ENCODE measurements around the gene PRG3. TPM values are rescaled to one million over a fixed set of nuclear protein-coding genes. Genes with fewer than 3 reads are reported as not detected.

Gene PRG3
- total and polyA plus RNA-seq, 4 experiments from 2014 or later, result not detected

GRCh38 chr11:57335343-57336110 lies 45.4 kb downstream of the PRG3 start, which contains the start of gene SSRP1:
Gene SSRP1 (minus strand): TSS chr11:57335892. CDS start chr11:57335121, 771 bp downstream.
- no peaks in the 10 kb centered on the region for H3K9me3 ChIP-seq (ENCODE audit: control insufficient read depth in 1 of 2, low read length in 2 of 2)
- H3K27ac ChIP-seq (ENCODE audit: low read depth, low read length), result peak within 1 kb of the TSS; percentile 85
- Mint-ChIP-seq H3K27me3 (no peaks in the 10 kb centered on the region), H3K4me3 (peak within 1 kb of the TSS; percentile 86 to 98 (median 94)), H3K4me1 (peaks cover 23 to 29% (median 25%) of the 10 kb centered on the region in 4 donors), H3K9me3 (peaks cover 0 to 2% (median 0%) of the 10 kb centered on the region in 8 donors), H3K27ac (peak within 1 kb of the TSS; percentile 96 to 99 (median 98)), H3K36me3 (peaks cover 27 to 47% of the 10 kb centered on the region in 2 donors)
- H3K36me3 ChIP-seq (ENCODE audit: insufficient read depth, low read length), result peaks cover 32% of the 10 kb centered on the region
- intact Hi-C loops (cut with micrococcal nuclease), result loop anchor here (1.0 to 2.0 kb wide), 5 partner anchors 10 to 1243 kb away; partner anchors contain the start of genes MED19, SELENOH, TIMM10 and TMX2
- ChIA-PET CTCF (ENCODE audit: partially characterized antibody) (interaction anchor here (0.7 to 4.0 kb wide), 4 partner anchors 10 to 192 kb away, joined by 3 to 33 read pairs (median 14); partner anchors contain the start of gene TNKS1BP1), POLR2A (ENCODE audit: partially characterized antibody) (interaction anchor here (0.7 to 6.6 kb wide), 14 partner anchors 10 to 1242 kb away, joined by 3 to 128 read pairs (median 4); partner anchors contain the start of genes MED19, SELENOH, SLC43A3 and TIMM10)
- H3K27me3 ChIP-seq (ENCODE audit: insufficient read depth, low read length), result no peaks in the 10 kb centered on the region
- H3K4me1 ChIP-seq (ENCODE audit: insufficient read depth, low read length), result peaks cover 25% of the 10 kb centered on the region
- peak; percentile 87 to 92 (median 88) for DNase-seq
- peak within 1 kb of the TSS; percentile 55 to 87 for H3K4me3 ChIP-seq (ENCODE audit: low read length in 2 of 2)

GRCh38 chr11:57335023-57335342 lies 46.0 kb downstream of the PRG3 start:
- ChIA-PET POLR2A (ENCODE audit: partially characterized antibody) (interaction anchor here (0.7 to 6.6 kb wide), 13 partner anchors 10 to 1243 kb away, joined by 3 to 128 read pairs (median 5); partner anchors contain the start of genes MED19, SELENOH, SLC43A3 and TIMM10), CTCF (ENCODE audit: partially characterized antibody) (interaction anchor here (0.7 to 4.0 kb wide), 4 partner anchors 9 to 158 kb away, joined by 3 to 33 read pairs (median 14); partner anchors contain the start of gene TNKS1BP1)
- Histone ChIP-seq H3K27ac (ENCODE audit: low read depth, low read length) (peak overlapping the region; percentile 85), H3K4me1 (ENCODE audit: insufficient read depth, low read length) (peaks cover 25% of the 10 kb centered on the region), H3K27me3 (ENCODE audit: insufficient read depth, low read length) (no peaks in the 10 kb centered on the region), H3K9me3 (ENCODE audit: control insufficient read depth in 1 of 2, low read length in 2 of 2) (no peaks in the 10 kb centered on the region), H3K36me3 (ENCODE audit: insufficient read depth, low read length) (peaks cover 37% of the 10 kb centered on the region), H3K4me3 (ENCODE audit: low read length in 2 of 2) (peak overlapping the region; percentile 55 to 87)
- DNase-seq, result no peak
- Mint-ChIP-seq H3K4me1 (peaks cover 23 to 29% (median 25%) of the 10 kb centered on the region in 4 donors), H3K9me3 (peaks cover 0 to 2% (median 0%) of the 10 kb centered on the region in 8 donors), H3K4me3 (peak overlapping the region; percentile 86 to 98 (median 92)), H3K36me3 (peaks cover 33 to 52% of the 10 kb centered on the region in 2 donors), H3K27ac (peak overlapping the region; percentile 96 to 99 (median 98)), H3K27me3 (no peaks in the 10 kb centered on the region)
- intact Hi-C loops (cut with micrococcal nuclease), result loop anchor here (1.0 to 2.0 kb wide), 5 partner anchors 10 to 1244 kb away; partner anchors contain the start of genes MED19, SELENOH, TIMM10 and TMX2

- H3K9me3 ChIP-seq (ENCODE audit: control insufficient read depth in 1 of 2, low read length in 2 of 2), result no peaks in the 10 kb centered on the region
- no peak overlapping the region for H3K27ac ChIP-seq (ENCODE audit: low read depth, low read length)
- Mint-ChIP-seq H3K27me3 (no peaks in the 10 kb centered on the region), H3K36me3 (peaks cover 51 to 72% of the 10 kb centered on the region in 2 donors), H3K4me3 (peak overlapping the region in 2 of 8 donors; percentile 1 to 17), H3K27ac (peak overlapping the region in 5 of 7 donors; percentile 15 to 81 (median 27)), H3K4me1 (peaks cover 23 to 29% (median 25%) of the 10 kb centered on the region in 4 donors), H3K9me3 (peaks cover 0 to 2% (median 0%) of the 10 kb centered on the region in 8 donors)
- H3K4me1 ChIP-seq (ENCODE audit: insufficient read depth, low read length), result peaks cover 25% of the 10 kb centered on the region
- H3K36me3 ChIP-seq (ENCODE audit: insufficient read depth, low read length), result peaks cover 52% of the 10 kb centered on the region
- CTCF ChIA-PET (ENCODE audit: partially characterized antibody), result interaction anchor here (0.6 to 1.6 kb wide), 2 partner anchors 13 to 194 kb away, joined by 3 to 6 read pairs; no protein-coding TSS in a partner anchor
- no peak overlapping the region for H3K4me3 ChIP-seq (ENCODE audit: low read length in 2 of 2)
- H3K27me3 ChIP-seq (ENCODE audit: insufficient read depth, low read length), result no peaks in the 10 kb centered on the region
- intact Hi-C loops (cut with micrococcal nuclease), result no loop called here
- POLR2A ChIA-PET (ENCODE audit: partially characterized antibody), result interaction anchor here (6.6 kb wide), 1 partner anchor 8 kb away, joined by 128 read pairs; the partner anchor contains the start of gene TNKS1BP1
- no peak for DNase-seq
Observed at GRCh38 chr11:57332694-57333440, 48.1 kb downstream of the PRG3 start.

- ChIA-PET CTCF (ENCODE audit: partially characterized antibody) (interaction anchor here (1.2 to 1.8 kb wide), 3 partner anchors 14 to 195 kb away, joined by 3 to 10 read pairs (median 6); no protein-coding TSS in a partner anchor), POLR2A (ENCODE audit: partially characterized antibody) (no interaction called here)
- Histone ChIP-seq H3K36me3 (ENCODE audit: insufficient read depth, low read length) (peaks cover 63% of the 10 kb centered on the region), H3K4me3 (ENCODE audit: low read length in 2 of 2) (no peak overlapping the region), H3K27ac (ENCODE audit: low read depth, low read length) (no peak overlapping the region), H3K27me3 (ENCODE audit: insufficient read depth, low read length) (no peaks in the 10 kb centered on the region), H3K9me3 (ENCODE audit: control insufficient read depth in 1 of 2, low read length in 2 of 2) (no peaks in the 10 kb centered on the region), H3K4me1 (ENCODE audit: insufficient read depth, low read length) (peaks cover 24% of the 10 kb centered on the region)
- DNase-seq, result no peak
- intact Hi-C loops (cut with micrococcal nuclease), result no loop called here
- H3K4me1 Mint-ChIP-seq, result peaks cover 25 to 39% (median 30%) of the 10 kb centered on the region in 4 donors
- no peak overlapping the region for H3K4me3 Mint-ChIP-seq
- peaks cover 62 to 83% of the 10 kb centered on the region in 2 donors for H3K36me3 Mint-ChIP-seq
- H3K27me3 Mint-ChIP-seq, result no peaks in the 10 kb centered on the region
- H3K9me3 Mint-ChIP-seq, result peaks cover 0 to 2% (median 0%) of the 10 kb centered on the region in 8 donors
- no peak overlapping the region for H3K27ac Mint-ChIP-seq
Observed at GRCh38 chr11:57331720-57332119, 49.2 kb downstream of the PRG3 start.

- CTCF ChIA-PET (ENCODE audit: partially characterized antibody), result interaction anchor here (1.0 to 1.8 kb wide), 5 partner anchors 15 to 238 kb away, joined by 3 to 10 read pairs (median 3); no protein-coding TSS in a partner anchor
- H3K27me3 ChIP-seq (ENCODE audit: insufficient read depth, low read length), result no peaks in the 10 kb centered on the region
- Mint-ChIP-seq H3K4me1 (peaks cover 30 to 42% (median 35%) of the 10 kb centered on the region in 4 donors), H3K4me3 (peak overlapping the region in 1 of 8 donors; percentile 12), H3K27ac (peak overlapping the region in 4 of 7 donors; percentile 29 to 50 (median 34)), H3K27me3 (no peaks in the 10 kb centered on the region), H3K36me3 (peaks cover 70 to 92% of the 10 kb centered on the region in 2 donors), H3K9me3 (no peaks in the 10 kb centered on the region)
- peaks cover 29% of the 10 kb centered on the region for H3K4me1 ChIP-seq (ENCODE audit: insufficient read depth, low read length)
- no peaks in the 10 kb centered on the region for H3K9me3 ChIP-seq (ENCODE audit: control insufficient read depth in 1 of 2, low read length in 2 of 2)
- intact Hi-C loops (cut with micrococcal nuclease), result no loop called here
- no peak overlapping the region for H3K27ac ChIP-seq (ENCODE audit: low read depth, low read length)
- H3K36me3 ChIP-seq (ENCODE audit: insufficient read depth, low read length), result peaks cover 66% of the 10 kb centered on the region
- no peak overlapping the region for H3K4me3 ChIP-seq (ENCODE audit: low read length in 2 of 2)
- POLR2A ChIA-PET (ENCODE audit: partially characterized antibody), result no interaction called here
- no peak for DNase-seq
Observed at GRCh38 chr11:57330029-57330428, 50.9 kb downstream of the PRG3 start.

GRCh38 chr11:57327721-57328120 lies 53.2 kb downstream of the PRG3 start:
- ChIA-PET POLR2A (ENCODE audit: partially characterized antibody) (no interaction called here), CTCF (ENCODE audit: partially characterized antibody) (interaction anchor here (0.6 kb wide), 1 partner anchor 166 kb away, joined by 3 read pairs; no protein-coding TSS in a partner anchor)
- Mint-ChIP-seq H3K4me3 (peak overlapping the region in 5 of 8 donors; percentile 10 to 63 (median 17)), H3K4me1 (peaks cover 25 to 44% (median 32%) of the 10 kb centered on the region in 4 donors), H3K27me3 (no peaks in the 10 kb centered on the region), H3K9me3 (no peaks in the 10 kb centered on the region), H3K36me3 (peaks cover 63 to 76% of the 10 kb centered on the region in 2 donors), H3K27ac (peak overlapping the region in 6 of 7 donors; percentile 2 to 88 (median 52))
- intact Hi-C loops (cut with micrococcal nuclease), result loop anchor here (5.0 kb wide), 3 partner anchors 100 to 1815 kb away; partner anchors contain the start of genes FAM111A, SLC43A3 and ZDHHC5
- Histone ChIP-seq H3K27ac (ENCODE audit: low read depth, low read length) (no peak overlapping the region), H3K27me3 (ENCODE audit: insufficient read depth, low read length) (no peaks in the 10 kb centered on the region), H3K36me3 (ENCODE audit: insufficient read depth, low read length) (peaks cover 56% of the 10 kb centered on the region), H3K9me3 (ENCODE audit: control insufficient read depth in 1 of 2, low read length in 2 of 2) (no peaks in the 10 kb centered on the region), H3K4me3 (ENCODE audit: low read length in 2 of 2) (no peak overlapping the region), H3K4me1 (ENCODE audit: insufficient read depth, low read length) (peaks cover 28% of the 10 kb centered on the region)
- no peak for DNase-seq

All from CD4-positive, alpha-beta memory T cell (primary cell).